ACC112 (cell line): ENCODE measurements around the gene SPATS2L.

Source experiments
- H2AFZ ChIP-seq: fragments of 200-600 bp; sonication (generic); one replicate; pipeline ENCODE4 v1.6.0; 2017; ENCODE audit warnings: antibody characterized with exemption, low read length; ENCODE audit not compliant: unreplicated experiment
- H3K27ac ChIP-seq: fragments of 200-600 bp; sonication (generic); 2 replicates; pipeline ENCODE4 v1.5.1; 2014; ENCODE audit warnings: low read depth, mild to moderate bottlenecking, antibody characterized with exemption, low read length, moderate library complexity
- H3K27me3 ChIP-seq: fragments of 200-600 bp; sonication (generic); 2 replicates; pipeline ENCODE4 v1.6.1; 2014; ENCODE audit warnings: mild to moderate bottlenecking, antibody characterized with exemption, low read length, moderate library complexity, mixed read lengths; ENCODE audit not compliant: insufficient read depth
- H3K36me3 ChIP-seq: fragments of 200-600 bp; sonication (generic); 2 replicates; pipeline ENCODE4 v1.6.1; 2016; ENCODE audit warnings: mild to moderate bottlenecking, antibody characterized with exemption, low read length, moderate library complexity, mixed read lengths; ENCODE audit not compliant: insufficient read depth
- H3K4me1 ChIP-seq: fragments of 200-600 bp; sonication (generic); one replicate; pipeline ENCODE4 v1.6.1; 2016; ENCODE audit warnings: low read length, mixed read lengths; ENCODE audit not compliant: insufficient read depth, unreplicated experiment, control insufficient read depth
- H3K4me3 ChIP-seq: fragments of 200-600 bp; sonication (generic); 2 replicates; pipeline ENCODE4 v1.5.1; 2014; ENCODE audit warnings: mild to moderate bottlenecking, low read depth, low read length
- H3K79me2 ChIP-seq: fragments of 200-600 bp; sonication (generic); one replicate; pipeline ENCODE4 v1.6.0; 2016; ENCODE audit warnings: low read length; ENCODE audit not compliant: control insufficient read depth, unreplicated experiment, insufficient read depth

Gene SPATS2L

GRCh38 chr2:200373973-200374416, 67.5 kb downstream of the SPATS2L start:
- Histone ChIP-seq H3K79me2 (peaks cover 42% of the 10 kb centered on the region), H2AFZ (no peak overlapping the region), H3K4me1 (peaks cover 39% of the 10 kb centered on the region), H3K27me3 (no peaks in the 10 kb centered on the region), H3K4me3 (peak overlapping the region; percentile 23; the same call in 1 of the 2 replicates), H3K27ac (no peak overlapping the region), H3K36me3 (0 out of 2 replicates have a peak, but pooled peaks cover 3% of the 10 kb centered on the region)

GRCh38 chr2:200376513-200377354, 70.2 kb downstream of the SPATS2L start:
- H3K36me3 ChIP-seq: 0 out of 2 replicates have a peak, but pooled peaks cover 3% of the 10 kb centered on the region
- no peak overlapping the region for H3K4me3 ChIP-seq
- H2AFZ ChIP-seq: no peak overlapping the region
- H3K79me2 ChIP-seq: peaks cover 43% of the 10 kb centered on the region
- H3K27ac ChIP-seq: no peak overlapping the region
- no peaks in the 10 kb centered on the region for H3K27me3 ChIP-seq
- H3K4me1 ChIP-seq: peaks cover 66% of the 10 kb centered on the region

GRCh38 chr2:200377355-200378336, 71.2 kb downstream of the SPATS2L start:
- no peaks in the 10 kb centered on the region for H3K27me3 ChIP-seq
- no peak overlapping the region for H3K4me3 ChIP-seq
- H2AFZ ChIP-seq: no peak overlapping the region
- H3K4me1 ChIP-seq: peaks cover 64% of the 10 kb centered on the region
- H3K79me2 ChIP-seq: peaks cover 52% of the 10 kb centered on the region
- 0 out of 2 replicates have a peak, but pooled peaks cover 3% of the 10 kb centered on the region for H3K36me3 ChIP-seq
- H3K27ac ChIP-seq: peak overlapping the region; percentile 56; the same call in 1 of the 2 replicates

- H3K36me3 ChIP-seq: 0 out of 2 replicates have a peak, but pooled peaks cover 3% of the 10 kb centered on the region
- peaks cover 52% of the 10 kb centered on the region for H3K79me2 ChIP-seq
- H3K27ac ChIP-seq: peak overlapping the region; percentile 56
- peak overlapping the region; percentile 34 for H3K4me3 ChIP-seq
- H2AFZ ChIP-seq: peak overlapping the region; percentile 52
- no peaks in the 10 kb centered on the region for H3K27me3 ChIP-seq
- peaks cover 61% of the 10 kb centered on the region for H3K4me1 ChIP-seq
Measured at GRCh38 chr2:200378652-200379290, 72.3 kb downstream of the SPATS2L start.

GRCh38 chr2:200379481-200380090, 73.1 kb downstream of the SPATS2L start:
- Histone ChIP-seq H3K79me2 (peaks cover 45% of the 10 kb centered on the region), H3K4me1 (peaks cover 56% of the 10 kb centered on the region), H3K27ac (peak overlapping the region; percentile 56)

GRCh38 chr2:200380091-200380561, 73.6 kb downstream of the SPATS2L start:
- no peak overlapping the region for H2AFZ ChIP-seq
- peaks cover 62% of the 10 kb centered on the region for H3K4me1 ChIP-seq
- H3K27me3 ChIP-seq: no peaks in the 10 kb centered on the region
- H3K27ac ChIP-seq: peak overlapping the region; percentile 90
- H3K4me3 ChIP-seq: peak overlapping the region; percentile 22; the same call in 1 of the 2 replicates
- H3K79me2 ChIP-seq: peaks cover 50% of the 10 kb centered on the region
- no peaks in the 10 kb centered on the region for H3K36me3 ChIP-seq

More at GRCh38 chr2:200379481-200380090, 73.1 kb downstream of the SPATS2L start:
- no peak overlapping the region for H3K4me3 ChIP-seq
- H3K27me3 ChIP-seq: no peaks in the 10 kb centered on the region
- H2AFZ ChIP-seq: peak overlapping the region; percentile 52
- H3K36me3 ChIP-seq: no peaks in the 10 kb centered on the region

- Histone ChIP-seq H3K27me3 (no peaks in the 10 kb centered on the region), H2AFZ (peak overlapping the region; percentile 18), H3K4me3 (peak overlapping the region; percentile 22; the same call in 1 of the 2 replicates), H3K36me3 (no peaks in the 10 kb centered on the region), H3K79me2 (peaks cover 52% of the 10 kb centered on the region), H3K4me1 (peaks cover 64% of the 10 kb centered on the region), H3K27ac (peak overlapping the region; percentile 90)
Measured at GRCh38 chr2:200380833-200381542, 74.5 kb downstream of the SPATS2L start.

- Histone ChIP-seq H3K4me1 (peaks cover 57% of the 10 kb centered on the region), H3K4me3 (no peak overlapping the region), H3K27me3 (no peaks in the 10 kb centered on the region), H3K79me2 (peaks cover 58% of the 10 kb centered on the region), H3K27ac (peak overlapping the region; percentile 93), H2AFZ (no peak overlapping the region), H3K36me3 (peaks cover 10% of the 10 kb centered on the region)
Measured at GRCh38 chr2:200382874-200383273, 76.4 kb downstream of the SPATS2L start.

GRCh38 chr2:200383380-200384110, 77.1 kb downstream of the SPATS2L start:
- Histone ChIP-seq H3K4me3 (peak overlapping the region; percentile 56), H3K4me1 (peaks cover 50% of the 10 kb centered on the region), H3K36me3 (peaks cover 13% of the 10 kb centered on the region), H2AFZ (peak overlapping the region; percentile 36), H3K27me3 (no peaks in the 10 kb centered on the region), H3K27ac (peak overlapping the region; percentile 93), H3K79me2 (peaks cover 52% of the 10 kb centered on the region)
